ENCODE results near the gene RPLP2. TPM values are rescaled to one million over a fixed set of nuclear protein-coding genes. Genes with fewer than 3 reads are reported as not detected.

Gene RPLP2
- total and polyA plus RNA-seq, 5 donors from 2014 or later: 2,313 to 3,705 (median 2,852) TPM

DNA sequence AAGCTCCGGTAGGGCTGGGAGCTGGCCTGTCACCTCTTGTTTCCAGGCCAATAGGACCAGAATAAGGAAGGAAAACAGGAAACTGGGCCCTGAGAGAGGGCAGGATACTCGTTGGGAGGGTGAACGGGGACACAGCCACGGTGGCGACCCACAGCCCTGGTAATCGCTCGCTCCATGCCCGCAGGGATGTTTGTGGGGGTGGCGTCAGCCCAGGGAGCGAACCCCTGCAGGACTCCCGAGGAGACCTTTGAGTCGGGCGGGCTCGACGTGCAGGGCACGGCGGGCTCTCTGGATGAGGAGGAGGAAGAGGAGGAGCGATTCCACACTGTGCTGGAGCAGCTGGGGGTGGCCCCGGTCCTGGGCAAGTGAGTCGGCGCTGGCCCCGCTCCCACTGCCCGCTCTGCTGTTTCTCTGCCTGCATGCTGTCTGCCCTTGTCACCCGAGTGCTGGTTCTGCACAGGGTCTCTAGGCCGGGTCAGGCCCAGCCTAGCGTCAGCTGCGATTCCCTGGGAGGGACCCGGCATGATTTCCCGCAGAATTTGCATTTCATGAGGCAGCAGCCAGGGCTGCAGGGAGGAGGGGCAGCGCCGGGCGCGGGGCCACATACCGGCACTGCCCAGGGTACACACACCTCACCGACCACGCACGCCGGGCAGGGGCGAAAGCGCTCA, 19.5 kb downstream of the RPLP2 start:
- DNase-seq: no peak
- Mint-ChIP-seq H3K27ac (no peak overlapping the region), H3K4me3 (peak overlapping the region; percentile 21 to 64 (median 56)), H3K36me3 (peaks cover 7% of the 10 kb centered on the region), H3K27me3 (peaks cover 39% of the 10 kb centered on the region), H3K4me1 (peaks cover 0 to 53% (median 9%) of the 10 kb centered on the region in 4 donors), H3K9me3 (no peaks in the 10 kb centered on the region)
- no peak for ATAC-seq (ENCODE audit: low read depth in 2 of 2)
- Histone ChIP-seq H3K4me3 (ENCODE audit: low read depth, low read length) (no peak overlapping the region), H3K36me3 (ENCODE audit: control insufficient read depth, insufficient read depth, low read length) (no peaks in the 10 kb centered on the region), H3K27ac (ENCODE audit: insufficient read depth, low read length, poor library complexity, severe bottlenecking) (no peak overlapping the region), H3K27me3 (ENCODE audit: control insufficient read depth, insufficient read depth, low read length) (no peaks in the 10 kb centered on the region), H3K4me1 (ENCODE audit: control insufficient read depth, insufficient read depth, low read length, poor library complexity, severe bottlenecking) (peaks cover 68% of the 10 kb centered on the region), H3K9me3 (ENCODE audit: control insufficient read depth in 2 of 2, low read length in 2 of 2) (no peaks in the 10 kb centered on the region)

DNA sequence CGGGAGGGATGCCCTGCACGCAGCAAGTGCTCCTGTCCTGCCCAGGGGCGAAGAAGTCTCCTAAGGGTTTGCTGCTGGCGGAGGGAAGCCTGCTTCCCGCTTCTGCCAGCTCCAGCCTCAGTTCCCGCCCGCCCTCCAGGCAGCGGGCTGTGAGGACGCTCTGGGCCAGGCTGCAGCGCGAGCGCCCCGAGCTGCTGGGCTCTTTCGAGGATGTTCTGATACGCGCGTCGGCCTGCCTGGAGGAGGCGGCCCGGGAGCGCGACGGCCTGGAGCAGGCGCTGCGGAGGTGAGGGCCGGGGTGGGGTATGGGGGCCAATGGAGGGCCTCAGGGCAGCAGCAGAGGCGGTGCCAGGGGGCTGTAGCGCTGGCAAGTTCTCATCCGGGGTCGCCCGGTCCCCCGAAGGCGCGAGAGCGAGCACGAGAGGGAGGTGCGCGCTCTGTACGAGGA, 20.1 kb downstream of the RPLP2 start:
- Mint-ChIP-seq H3K4me1 (peaks cover 0 to 54% (median 9%) of the 10 kb centered on the region in 4 donors), H3K36me3 (peaks cover 6% of the 10 kb centered on the region), H3K9me3 (no peaks in the 10 kb centered on the region), H3K27me3 (peaks cover 39% of the 10 kb centered on the region), H3K4me3 (peak overlapping the region in 3 of 4 donors; percentile 54 to 64 (median 57)), H3K27ac (no peak overlapping the region)
- DNase-seq (no peak), ATAC-seq (ENCODE audit: low read depth in 2 of 2) (no peak)
- H3K36me3 ChIP-seq (ENCODE audit: control insufficient read depth, insufficient read depth, low read length): no peaks in the 10 kb centered on the region
- no peak overlapping the region for H3K27ac ChIP-seq (ENCODE audit: insufficient read depth, low read length, poor library complexity, severe bottlenecking)
- no peaks in the 10 kb centered on the region for H3K9me3 ChIP-seq (ENCODE audit: control insufficient read depth in 2 of 2, low read length in 2 of 2)
- H3K27me3 ChIP-seq (ENCODE audit: control insufficient read depth, insufficient read depth, low read length): no peaks in the 10 kb centered on the region
- H3K4me1 ChIP-seq (ENCODE audit: control insufficient read depth, insufficient read depth, low read length, poor library complexity, severe bottlenecking): peaks cover 70% of the 10 kb centered on the region
- no peak overlapping the region for H3K4me3 ChIP-seq (ENCODE audit: low read depth, low read length)

DNA sequence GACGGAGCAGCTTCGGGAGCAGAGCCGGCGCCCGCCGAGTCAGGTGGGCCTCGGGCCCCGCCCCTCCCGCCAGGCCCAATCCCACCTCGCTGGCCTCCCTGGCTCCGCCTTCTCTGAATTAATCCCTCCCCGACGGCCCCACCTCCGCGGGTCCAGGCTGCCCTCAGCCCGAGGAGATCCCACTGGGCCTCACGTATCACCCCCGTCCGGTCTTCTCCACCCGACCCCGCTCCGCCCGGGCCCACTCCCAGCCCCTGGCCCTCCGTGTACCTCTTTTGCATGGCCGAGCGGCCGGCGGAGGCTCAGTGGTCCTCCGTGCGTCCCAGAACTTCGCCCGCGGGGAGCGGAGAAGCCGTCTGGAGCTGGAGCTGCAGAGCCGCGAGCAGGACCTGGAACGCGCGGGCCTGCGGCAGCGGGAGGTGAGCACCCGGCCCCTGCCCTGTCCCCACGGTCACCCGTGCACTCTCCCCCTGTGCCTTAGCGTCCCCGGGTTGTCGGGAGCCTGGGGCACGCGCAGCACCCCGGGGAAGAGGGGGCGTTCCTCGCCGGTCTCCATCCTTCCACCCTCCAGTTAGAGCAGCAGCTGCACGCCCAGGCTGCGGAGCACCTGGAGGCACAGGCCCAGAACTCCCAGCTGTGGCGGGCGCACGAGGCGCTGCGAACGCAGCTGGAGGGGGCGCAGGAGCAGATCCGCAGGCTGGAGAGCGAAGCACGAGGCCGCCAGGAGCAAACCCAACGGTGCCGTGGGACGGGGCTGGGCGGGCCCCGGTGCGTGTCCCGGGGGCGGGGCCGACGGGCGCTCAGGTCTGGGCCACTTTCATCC, 20.7 kb downstream of the RPLP2 start:
- peaks cover 72% of the 10 kb centered on the region for H3K4me1 ChIP-seq (ENCODE audit: control insufficient read depth, insufficient read depth, low read length, poor library complexity, severe bottlenecking)
- no peaks in the 10 kb centered on the region for H3K9me3 ChIP-seq (ENCODE audit: control insufficient read depth in 2 of 2, low read length in 2 of 2)
- no peak overlapping the region for H3K4me3 ChIP-seq (ENCODE audit: low read depth, low read length)
- no peaks in the 10 kb centered on the region for H3K36me3 ChIP-seq (ENCODE audit: control insufficient read depth, insufficient read depth, low read length)
- no peaks in the 10 kb centered on the region for H3K27me3 ChIP-seq (ENCODE audit: control insufficient read depth, insufficient read depth, low read length)
- Mint-ChIP-seq H3K4me3 (peak overlapping the region in 3 of 4 donors; percentile 38 to 64 (median 63)), H3K27me3 (peaks cover 39% of the 10 kb centered on the region), H3K36me3 (no peaks in the 10 kb centered on the region), H3K4me1 (peaks cover 0 to 52% (median 8%) of the 10 kb centered on the region in 4 donors), H3K9me3 (no peaks in the 10 kb centered on the region), H3K27ac (no peak overlapping the region)
- no peak overlapping the region for H3K27ac ChIP-seq (ENCODE audit: insufficient read depth, low read length, poor library complexity, severe bottlenecking)
- DNase-seq (peak in 2 of 3 donors; percentile 50 to 69), ATAC-seq (ENCODE audit: low read depth in 2 of 2) (peak; percentile 29 to 43)

DNA sequence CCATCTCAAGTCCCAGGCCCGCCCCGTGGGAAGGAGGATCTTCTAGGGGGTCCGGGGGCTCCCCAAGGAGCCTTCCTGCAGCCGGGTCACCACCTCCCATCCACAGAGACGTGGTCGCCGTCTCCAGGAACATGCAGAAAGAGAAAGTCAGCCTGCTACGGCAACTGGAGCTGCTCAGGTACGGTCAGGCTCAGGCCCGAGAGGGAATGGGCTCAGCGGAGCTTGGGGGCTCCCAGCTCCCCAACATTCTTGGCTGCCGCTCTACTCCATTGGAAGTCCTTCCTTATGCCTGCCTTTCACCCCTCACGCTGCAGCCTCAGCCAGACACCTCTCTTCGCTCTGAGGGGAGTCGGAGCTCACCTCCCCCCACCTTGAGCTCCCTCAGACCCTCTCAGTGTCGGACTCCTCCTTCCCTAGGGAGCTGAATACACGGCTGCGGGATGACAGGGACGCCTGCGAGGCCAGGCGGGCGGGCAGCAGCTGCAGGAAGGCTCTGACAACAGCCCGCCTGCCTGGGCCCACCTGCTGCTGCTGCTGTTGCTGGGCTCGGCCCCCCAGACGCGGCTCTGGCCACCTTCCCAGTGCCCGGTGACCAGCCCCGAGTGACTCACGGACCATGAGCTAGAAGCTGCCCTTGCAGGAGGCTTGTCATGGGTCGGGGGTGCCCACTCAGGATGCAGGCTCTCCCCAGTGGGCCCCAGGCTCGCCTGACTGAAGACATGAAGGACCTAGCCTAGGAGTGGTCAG, 21.5 kb downstream of the RPLP2 start:
- Mint-ChIP-seq H3K36me3 (no peaks in the 10 kb centered on the region), H3K27ac (peak overlapping the region in 1 of 3 donors; percentile 73), H3K27me3 (peaks cover 37% of the 10 kb centered on the region), H3K4me3 (peak overlapping the region; percentile 54 to 63 (median 58)), H3K9me3 (no peaks in the 10 kb centered on the region), H3K4me1 (peaks cover 0 to 51% (median 8%) of the 10 kb centered on the region in 4 donors)
- no peak for DNase-seq
- no peaks in the 10 kb centered on the region for H3K9me3 ChIP-seq (ENCODE audit: control insufficient read depth in 2 of 2, low read length in 2 of 2)
- H3K27me3 ChIP-seq (ENCODE audit: control insufficient read depth, insufficient read depth, low read length): no peaks in the 10 kb centered on the region
- H3K4me3 ChIP-seq (ENCODE audit: low read depth, low read length): no peak overlapping the region
- H3K36me3 ChIP-seq (ENCODE audit: control insufficient read depth, insufficient read depth, low read length): no peaks in the 10 kb centered on the region
- H3K27ac ChIP-seq (ENCODE audit: insufficient read depth, low read length, poor library complexity, severe bottlenecking): no peak overlapping the region
- H3K4me1 ChIP-seq (ENCODE audit: control insufficient read depth, insufficient read depth, low read length, poor library complexity, severe bottlenecking): peaks cover 68% of the 10 kb centered on the region
- ATAC-seq (ENCODE audit: low read depth in 2 of 2): no peak

GRCh38 chr11:831961-832528, 22.3 kb downstream of the RPLP2 start:
- H3K27me3 ChIP-seq (ENCODE audit: control insufficient read depth, insufficient read depth, low read length): no peaks in the 10 kb centered on the region
- H3K4me1 Mint-ChIP-seq: peaks cover 0 to 46% (median 6%) of the 10 kb centered on the region in 4 donors
- H3K9me3 Mint-ChIP-seq: no peaks in the 10 kb centered on the region
- H3K27me3 Mint-ChIP-seq: peaks cover 33% of the 10 kb centered on the region
- H3K4me3 ChIP-seq (ENCODE audit: low read depth, low read length): no peak overlapping the region
- ATAC-seq (ENCODE audit: low read depth in 2 of 2) (no peak), DNase-seq (no peak)
- H3K27ac Mint-ChIP-seq: peak overlapping the region in 1 of 3 donors; percentile 73
- peak overlapping the region; percentile 54 to 72 (median 58) for H3K4me3 Mint-ChIP-seq
- H3K36me3 ChIP-seq (ENCODE audit: control insufficient read depth, insufficient read depth, low read length): no peaks in the 10 kb centered on the region
- H3K4me1 ChIP-seq (ENCODE audit: control insufficient read depth, insufficient read depth, low read length, poor library complexity, severe bottlenecking): peaks cover 60% of the 10 kb centered on the region
- no peaks in the 10 kb centered on the region for H3K9me3 ChIP-seq (ENCODE audit: control insufficient read depth in 2 of 2, low read length in 2 of 2)
- H3K36me3 Mint-ChIP-seq: no peaks in the 10 kb centered on the region
- H3K27ac ChIP-seq (ENCODE audit: insufficient read depth, low read length, poor library complexity, severe bottlenecking): no peak overlapping the region

GRCh38 chr11:832529-833113, 22.9 kb downstream of the RPLP2 start, which contains the start of gene CD151:
Gene CD151 (plus strand): TSS chr11:832952. CDS start chr11:836070, 3,118 bp downstream.
- Histone ChIP-seq H3K9me3 (ENCODE audit: control insufficient read depth in 2 of 2, low read length in 2 of 2) (no peaks in the 10 kb centered on the region), H3K27me3 (ENCODE audit: control insufficient read depth, insufficient read depth, low read length) (no peaks in the 10 kb centered on the region), H3K27ac (ENCODE audit: insufficient read depth, low read length, poor library complexity, severe bottlenecking) (no peak within 1 kb of the TSS), H3K4me3 (ENCODE audit: low read depth, low read length) (no peak within 1 kb of the TSS), H3K36me3 (ENCODE audit: control insufficient read depth, insufficient read depth, low read length) (no peaks in the 10 kb centered on the region), H3K4me1 (ENCODE audit: control insufficient read depth, insufficient read depth, low read length, poor library complexity, severe bottlenecking) (peaks cover 54% of the 10 kb centered on the region)
- Mint-ChIP-seq H3K4me3 (peak within 1 kb of the TSS; percentile 75 to 78 (median 78)), H3K27ac (peak within 1 kb of the TSS in 1 of 3 donors; percentile 73), H3K4me1 (peaks cover 0 to 43% (median 5%) of the 10 kb centered on the region in 4 donors), H3K9me3 (no peaks in the 10 kb centered on the region), H3K27me3 (peaks cover 30% of the 10 kb centered on the region), H3K36me3 (no peaks in the 10 kb centered on the region)
- DNase-seq (peak in 2 of 3 donors; percentile 39 to 60), ATAC-seq (ENCODE audit: low read depth in 2 of 2) (peak; percentile 54)

All from CD4-positive, CD25-positive, alpha-beta regulatory T cell (primary cell).